ENCODE data around the gene C1orf35. TPM values are rescaled to one million over a fixed set of nuclear protein-coding genes. Genes with fewer than 3 reads are reported as not detected.

Gene C1orf35
- total and polyA plus RNA-seq, 2 donors (not counting 1 experiment from before 2014, with no cell fraction given), result 4.8 to 7.6 TPM

GRCh38 chr1:228085287-228085951, 17.7 kb downstream of the C1orf35 start:
- Histone ChIP-seq H4K20me1 (ENCODE audit: control insufficient read depth, extremely low read depth, insufficient read depth, low read length) (peaks cover 20% of the 10 kb centered on the region), H3K36me3 (ENCODE audit: control insufficient read depth, insufficient read depth, low read length) (peaks cover 10% of the 10 kb centered on the region), H3K9ac (ENCODE audit: insufficient read depth, low read length) (no peak overlapping the region), H3K9me3 (ENCODE audit: control insufficient read depth, insufficient read depth, low read depth, low read length) (no peaks in the 10 kb centered on the region), H3K79me2 (ENCODE audit: control insufficient read depth, insufficient read depth, low read length) (peaks cover 92% of the 10 kb centered on the region), H3K4me2 (ENCODE audit: extremely low read depth, insufficient read depth, low read length) (peak overlapping the region; percentile 73), H3K27me3 (ENCODE audit: control insufficient read depth, insufficient read depth, low read length) (no peaks in the 10 kb centered on the region), H3K27ac (ENCODE audit: insufficient read depth, low read length) (peak overlapping the region; percentile 96), H3K4me1 (ENCODE audit: control insufficient read depth, extremely low read depth, insufficient read depth, low read length) (peaks cover 29% of the 10 kb centered on the region), H2AFZ (ENCODE audit: low read length) (no peak overlapping the region), H3K4me3 (replicated peaks in 1 of 4; ENCODE audit: control extremely low read depth in 1 of 4, insufficient read depth in 1 of 4, low read depth in 3 of 4, low read length in 4 of 4) (peak overlapping the region; percentile 29 to 99 (median 86))
- TF ChIP-seq CTCF (conservative IDR thresholded peaks at IDR 0.05 in 1 of 2, IDR thresholded peaks at IDR 0.05 in 1 of 2; ENCODE audit: low read depth in 1 of 2, low read length in 2 of 2), result no peak
- TF ChIP-seq EZH2 (IDR thresholded peaks at IDR 0.05; ENCODE audit: low read length, missing control alignments), result no peak
- DNase-seq (ENCODE audit: low read depth in 2 of 2), result peak; percentile 76 to 82

GRCh38 chr1:228084797-228085196, 18.3 kb downstream of the C1orf35 start:
- Histone ChIP-seq H2AFZ (ENCODE audit: low read length) (no peak overlapping the region), H3K9ac (ENCODE audit: insufficient read depth, low read length) (no peak overlapping the region), H3K4me3 (replicated peaks in 1 of 4; ENCODE audit: control extremely low read depth in 1 of 4, insufficient read depth in 1 of 4, low read depth in 3 of 4, low read length in 4 of 4) (peak overlapping the region; percentile 77 to 99 (median 98)), H4K20me1 (ENCODE audit: control insufficient read depth, extremely low read depth, insufficient read depth, low read length) (peaks cover 18% of the 10 kb centered on the region), H3K4me1 (ENCODE audit: control insufficient read depth, extremely low read depth, insufficient read depth, low read length) (peaks cover 23% of the 10 kb centered on the region), H3K79me2 (ENCODE audit: control insufficient read depth, insufficient read depth, low read length) (peaks cover 87% of the 10 kb centered on the region), H3K4me2 (ENCODE audit: extremely low read depth, insufficient read depth, low read length) (peak overlapping the region; percentile 73), H3K27ac (ENCODE audit: insufficient read depth, low read length) (peak overlapping the region; percentile 96), H3K9me3 (ENCODE audit: control insufficient read depth, insufficient read depth, low read depth, low read length) (no peaks in the 10 kb centered on the region), H3K27me3 (ENCODE audit: control insufficient read depth, insufficient read depth, low read length) (no peaks in the 10 kb centered on the region), H3K36me3 (ENCODE audit: control insufficient read depth, insufficient read depth, low read length) (peaks cover 8% of the 10 kb centered on the region)
- TF ChIP-seq EZH2 (IDR thresholded peaks at IDR 0.05; ENCODE audit: low read length, missing control alignments), result no peak
- TF ChIP-seq CTCF (conservative IDR thresholded peaks at IDR 0.05 in 1 of 2, IDR thresholded peaks at IDR 0.05 in 1 of 2; ENCODE audit: low read depth in 1 of 2, low read length in 2 of 2), result no peak
- DNase-seq (ENCODE audit: low read depth in 2 of 2), result no peak

- H2AFZ ChIP-seq (ENCODE audit: low read length), result no peak overlapping the region
- peaks cover 18% of the 10 kb centered on the region for H4K20me1 ChIP-seq (ENCODE audit: control insufficient read depth, extremely low read depth, insufficient read depth, low read length)
Measured at GRCh38 chr1:228084325-228084724, 18.8 kb downstream of the C1orf35 start.

More at GRCh38 chr1:228084325-228084724, 18.8 kb downstream of the C1orf35 start:
- Histone ChIP-seq H3K4me3 (replicated peaks in 1 of 4; ENCODE audit: control extremely low read depth in 1 of 4, insufficient read depth in 1 of 4, low read depth in 3 of 4, low read length in 4 of 4) (peak overlapping the region; percentile 77 to 99 (median 98)), H3K36me3 (ENCODE audit: control insufficient read depth, insufficient read depth, low read length) (peaks cover 7% of the 10 kb centered on the region), H3K27ac (ENCODE audit: insufficient read depth, low read length) (peak overlapping the region; percentile 96), H3K9me3 (ENCODE audit: control insufficient read depth, insufficient read depth, low read depth, low read length) (no peaks in the 10 kb centered on the region), H3K27me3 (ENCODE audit: control insufficient read depth, insufficient read depth, low read length) (no peaks in the 10 kb centered on the region), H3K79me2 (ENCODE audit: control insufficient read depth, insufficient read depth, low read length) (peaks cover 84% of the 10 kb centered on the region), H3K4me2 (ENCODE audit: extremely low read depth, insufficient read depth, low read length) (peak overlapping the region; percentile 73), H3K4me1 (ENCODE audit: control insufficient read depth, extremely low read depth, insufficient read depth, low read length) (peaks cover 21% of the 10 kb centered on the region), H3K9ac (ENCODE audit: insufficient read depth, low read length) (peak overlapping the region; percentile 99)
- DNase-seq (ENCODE audit: low read depth in 2 of 2), result peak; percentile 59 to 81
- TF ChIP-seq CTCF (conservative IDR thresholded peaks at IDR 0.05 in 1 of 2, IDR thresholded peaks at IDR 0.05 in 1 of 2; ENCODE audit: low read depth in 1 of 2, low read length in 2 of 2) (no peak), EZH2 (IDR thresholded peaks at IDR 0.05; ENCODE audit: low read length, missing control alignments) (no peak)
